GM12891 (cell line): ENCODE results near the gene RAB23.
A peak's percentile ranks its signal among the peaks of the same experiment; 100 is the strongest.

Source experiments
- DNase-seq: peaks from one replicate; pipeline ENCODE4 v3.0.0; 2011; ENCODE audit warnings: low spot score; ENCODE audit not compliant: insufficient read length
- FAIRE-seq: peaks from 2 replicates; lab custom pipeline; 2011; peaks lifted over from hg19 to GRCh38; lab: Jason Lieb, UNC
- PAX5 ChIP-seq: IDR thresholded peaks from 2 replicates; pipeline ENCODE4 v1.6.1; 2011; ENCODE audit warnings: low read length, moderate library complexity, mild to moderate bottlenecking; ENCODE audit not compliant: insufficient read depth, severe bottlenecking
- POLR2A ChIP-seq: IDR thresholded peaks from 2 replicates; pipeline ENCODE4 v1.6.1; 2011; ENCODE audit warnings: low read depth, low read length, control low read depth
- POLR2AphosphoS5 ChIP-seq: IDR thresholded peaks from 2 replicates; pipeline ENCODE4 v1.6.1; 2011; ENCODE audit warnings: low read depth, low read length, control low read depth
- POU2F2 ChIP-seq: IDR thresholded peaks from 2 replicates; pipeline ENCODE4 v1.6.1; 2011; ENCODE audit warnings: low read depth, mild to moderate bottlenecking, control low read depth, low read length, moderate library complexity
- SPI1 ChIP-seq: IDR thresholded peaks from 2 replicates; pipeline ENCODE4 v1.6.1; 2011; ENCODE audit warnings: low read depth, low read length, control low read depth
- TAF1 ChIP-seq: IDR thresholded peaks from 2 replicates; pipeline ENCODE4 v1.6.1; 2011; ENCODE audit warnings: low read depth, low read length, control low read depth

RAB23 gene

GRCh38 chr6:57195457-57195856 is 26.6 kb downstream of the RAB23 start:
- TF ChIP-seq SPI1 (no peak), POLR2AphosphoS5 (no peak), PAX5 (no peak), POU2F2 (no peak), TAF1 (no peak), POLR2A (no peak)
- DNase-seq (no peak), FAIRE-seq (peak; percentile 61)

GRCh38 chr6:57193177-57193576 is 28.9 kb downstream of the RAB23 start:
- DNase-seq (no peak), FAIRE-seq (no peak)
- TF ChIP-seq SPI1 (no peak), POLR2A (no peak), POLR2AphosphoS5 (no peak), TAF1 (no peak), POU2F2 (no peak), PAX5 (no peak)

GRCh38 chr6:57190140-57190539 is 32.0 kb downstream of the RAB23 start:
- TF ChIP-seq POLR2AphosphoS5 (no peak), POU2F2 (no peak), POLR2A (no peak), PAX5 (no peak), TAF1 (no peak), SPI1 (no peak)
- no peak for FAIRE-seq
- no peak for DNase-seq

- TF ChIP-seq POLR2AphosphoS5 (no peak), POLR2A (no peak), SPI1 (no peak), POU2F2 (no peak), TAF1 (no peak), PAX5 (no peak)
- DNase-seq (no peak), FAIRE-seq (no peak)
Measured at GRCh38 chr6:57183336-57183735, 38.8 kb downstream of the RAB23 start.

- FAIRE-seq (no peak), DNase-seq (no peak)
- TF ChIP-seq PAX5 (no peak), POU2F2 (no peak), TAF1 (no peak), POLR2A (no peak), POLR2AphosphoS5 (no peak), SPI1 (no peak)
Measured at GRCh38 chr6:57182017-57182432, 40.1 kb downstream of the RAB23 start.

- TF ChIP-seq TAF1 (no peak), POLR2AphosphoS5 (no peak), POU2F2 (no peak), SPI1 (no peak), POLR2A (no peak), PAX5 (no peak)
- FAIRE-seq (no peak), DNase-seq (no peak)
Measured at GRCh38 chr6:57180596-57180995, 41.5 kb downstream of the RAB23 start.

- no peak for DNase-seq
- peak; percentile 38 for FAIRE-seq
- TF ChIP-seq TAF1: no peak
- TF ChIP-seq SPI1: no peak
- no peak for TF ChIP-seq POU2F2
- no peak for TF ChIP-seq POLR2A
- TF ChIP-seq PAX5: no peak
- no peak for TF ChIP-seq POLR2AphosphoS5
Measured at GRCh38 chr6:57177545-57178265, 44.4 kb downstream of the RAB23 start.

- TF ChIP-seq POU2F2 (no peak), POLR2AphosphoS5 (no peak), PAX5 (no peak), POLR2A (no peak), TAF1 (no peak), SPI1 (no peak)
- DNase-seq (no peak), FAIRE-seq (no peak)
Measured at GRCh38 chr6:57174511-57174907, 47.6 kb downstream of the RAB23 start.

- no peak for FAIRE-seq
- no peak for DNase-seq
- TF ChIP-seq PAX5 (no peak), TAF1 (no peak), POU2F2 (no peak), POLR2AphosphoS5 (no peak), SPI1 (no peak), POLR2A (no peak)
Measured at GRCh38 chr6:57173886-57174510, 48.1 kb downstream of the RAB23 start.
